MCF 10A (cell line): ENCODE results near the gene ZDHHC4. TPM values are rescaled to one million over a fixed set of nuclear protein-coding genes. Genes with fewer than 3 reads are reported as not detected.

Experiments
- BruUV-seq: library from RNA; stranded (reverse); fragments of 400-500 nt; replicated peaks from 2 replicates; lab custom pipeline; 2021; lab: Mats Ljungman, UMichigan
- CTCF ChIA-PET: fragments of 300-600 bp; sonication (Branson Sonifier 250); formaldehyde crosslinking; extraction: SDS; loops from one replicate; lab custom pipeline; 2021; ENCODE audit warnings: antibody characterized with exemption, inconsistent platforms; lab: Yijun Ruan, JAX
- POLR2A ChIA-PET: fragments of 300-600, 350-650 bp; sonication (Branson Sonifier 250); formaldehyde crosslinking; extraction: SDS; loops from one replicate; lab custom pipeline; 2020; ENCODE audit warnings: antibody characterized with exemption, inconsistent platforms; lab: Yijun Ruan, JAX
- DNase-seq: peaks from one replicate; pipeline ENCODE4 v3.0.0-alpha.2; 2018; ENCODE audit not compliant: unreplicated experiment
- H3K27ac Mint-ChIP-seq: one replicate; pipeline ENCODE4 v1.8.0; 2022; ENCODE audit warnings: mild to moderate bottlenecking, low read depth, mixed read lengths; ENCODE audit not compliant: unreplicated experiment
- H3K27me3 Mint-ChIP-seq: one replicate; pipeline ENCODE4 v1.8.0; 2022; ENCODE audit warnings: mixed read lengths; ENCODE audit not compliant: insufficient read depth, unreplicated experiment
- H3K36me3 Mint-ChIP-seq: one replicate; pipeline ENCODE4 v1.8.0; 2022; ENCODE audit warnings: mild to moderate bottlenecking, moderate library complexity, mixed read lengths; ENCODE audit not compliant: insufficient read depth, unreplicated experiment
- H3K4me1 Mint-ChIP-seq: one replicate; pipeline ENCODE4 v1.8.0; 2022; ENCODE audit warnings: mixed read lengths; ENCODE audit not compliant: insufficient read depth, unreplicated experiment
- H3K4me3 Mint-ChIP-seq: one replicate; pipeline ENCODE4 v1.8.0; 2022; ENCODE audit warnings: mild to moderate bottlenecking, moderate library complexity, mixed read lengths; ENCODE audit not compliant: unreplicated experiment
- H3K9me3 Mint-ChIP-seq: one replicate; pipeline ENCODE4 v1.8.0; 2022; ENCODE audit warnings: mixed read lengths; ENCODE audit not compliant: unreplicated experiment
- CTCF ChIP-seq: fragments of 200-600 bp; IDR thresholded peaks from one replicate; pipeline ENCODE4 v1.8.0; 2022; ENCODE audit warnings: antibody characterized with exemption, mild to moderate bottlenecking; ENCODE audit not compliant: unreplicated experiment
- intact Hi-C: fragments of 100-400 bp; cut with micrococcal nuclease; formaldehyde crosslinking; loops from 2 replicates; pipeline ENCODE4 v1.14.1; 2022
- total RNA-seq: library from RNA; stranded (reverse); gene quantifications from 2 replicates; pipeline ENCODE4 v1.2.3, GENCODE V29; 2022

Gene ZDHHC4
- total RNA-seq, 1 experiment from 2014 or later = 45.6 TPM

GRCh38 chr7:6590645-6591110 lies 13.4 kb downstream of the ZDHHC4 start:
- Mint-ChIP-seq H3K36me3 (peaks cover 71% of the 10 kb centered on the region), H3K27ac (peak overlapping the region; percentile 74), H3K4me3 (peak overlapping the region; percentile 99), H3K4me1 (no peaks in the 10 kb centered on the region), H3K9me3 (no peaks in the 10 kb centered on the region), H3K27me3 (no peaks in the 10 kb centered on the region)
- no peak for DNase-seq
- CTCF ChIA-PET = interaction anchor here (0.6 to 3.3 kb wide), 11 partner anchors 10 to 740 kb away, joined by 3 to 15 read pairs (median 6); partner anchors contain the start of gene ZDHHC4
- intact Hi-C loops = loop anchor here (2.0 kb wide), 1 partner anchor 46 kb away; the partner anchor contains the start of gene ZNF316
- POLR2A ChIA-PET = interaction anchor here (0.6 to 1.4 kb wide), 8 partner anchors 9 to 1672 kb away, joined by 3 to 5 read pairs (median 4); partner anchors contain the start of genes ZDHHC4 and ZNF316
- no TSS peak for BruUV-seq
- no peak for TF ChIP-seq CTCF

GRCh38 chr7:6600093-6600492 lies 22.8 kb downstream of the ZDHHC4 start:
- DNase-seq = no peak
- Mint-ChIP-seq H3K9me3 (no peaks in the 10 kb centered on the region), H3K27me3 (no peaks in the 10 kb centered on the region), H3K4me1 (no peaks in the 10 kb centered on the region), H3K27ac (no peak overlapping the region), H3K36me3 (peaks cover 76% of the 10 kb centered on the region), H3K4me3 (no peak overlapping the region)
- CTCF ChIA-PET = interaction anchor here (2.1 kb wide), 1 partner anchor 9 kb away, joined by 6 read pairs; no protein-coding TSS in a partner anchor
- BruUV-seq = no TSS peak
- TF ChIP-seq CTCF = no peak
- POLR2A ChIA-PET = interaction anchor here (0.8 kb wide), 1 partner anchor 10 kb away, joined by 3 read pairs; the partner anchor contains the start of gene INTS15
- intact Hi-C loops = no loop called here

- peaks cover 50% of the 10 kb centered on the region for H3K36me3 Mint-ChIP-seq
Measured at GRCh38 chr7:6604458-6604857, 27.2 kb downstream of the ZDHHC4 start.

More at GRCh38 chr7:6604458-6604857, 27.2 kb downstream of the ZDHHC4 start:
- intact Hi-C loops = no loop called here
- ChIA-PET CTCF (interaction anchor here (0.7 to 1.6 kb wide), 2 partner anchors 15 to 161 kb away, joined by 3 read pairs; partner anchors contain the start of gene INTS15), POLR2A (no interaction called here)
- BruUV-seq = no TSS peak
- H3K4me1 Mint-ChIP-seq = no peaks in the 10 kb centered on the region
- H3K9me3 Mint-ChIP-seq = no peaks in the 10 kb centered on the region
- no peak overlapping the region for H3K4me3 Mint-ChIP-seq
- H3K27me3 Mint-ChIP-seq = no peaks in the 10 kb centered on the region
- TF ChIP-seq CTCF = no peak
- no peak overlapping the region for H3K27ac Mint-ChIP-seq
- DNase-seq = no peak
